Posterior cingulate gyrus (tissue), 11 donors: ENCODE results near the gene TWF1.

Experiments used
- DNase-seq, 10 donors: peaks; one replicate each; pipeline versions ENCODE4 v3.0.0 to v3.0.0-alpha.2; 2020 to 2021; ENCODE audit warnings: mixed read lengths in 3 of 10
- intact Hi-C: fragments of 100-400 bp; cut with DNase I; formaldehyde crosslinking; loops from one replicate; pipeline ENCODE4 v1.15.1; 2023

Gene TWF1

DNA sequence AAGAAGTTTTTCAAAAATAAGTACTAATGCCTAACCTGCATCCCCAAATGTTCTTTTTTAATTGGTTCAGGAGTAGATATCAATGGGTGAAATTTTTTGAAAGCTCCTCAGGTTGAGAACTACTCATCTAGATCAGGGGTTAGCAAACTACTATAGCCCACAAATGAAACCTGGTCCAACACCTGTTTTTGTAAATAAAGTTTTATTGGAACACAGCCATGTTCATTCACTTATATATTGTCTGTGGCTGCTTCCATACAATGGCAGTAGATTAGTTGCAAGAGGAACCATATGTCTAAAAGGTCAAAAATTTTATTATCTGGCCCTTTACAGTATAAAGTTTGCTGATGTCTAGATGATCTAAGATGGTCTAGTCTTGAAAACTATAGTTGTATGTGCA, 61.3 kb downstream of the TWF1 start:
- DNase-seq: no peak
- intact Hi-C loops: no loop called here
